GM18508 (cell line): ENCODE results near the gene SRRM2.
A peak's percentile ranks its signal among the peaks of the same experiment; 100 is the strongest.

Source experiments
- ATAC-seq: cut with Tn5 transposase; IDR thresholded peaks from one replicate; pipeline ENCODE4 v1.9.1; 2021; ENCODE audit warnings: moderate number of reproducible peaks; ENCODE audit not compliant: insufficient read depth, unreplicated experiment

SRRM2 gene

DNA sequence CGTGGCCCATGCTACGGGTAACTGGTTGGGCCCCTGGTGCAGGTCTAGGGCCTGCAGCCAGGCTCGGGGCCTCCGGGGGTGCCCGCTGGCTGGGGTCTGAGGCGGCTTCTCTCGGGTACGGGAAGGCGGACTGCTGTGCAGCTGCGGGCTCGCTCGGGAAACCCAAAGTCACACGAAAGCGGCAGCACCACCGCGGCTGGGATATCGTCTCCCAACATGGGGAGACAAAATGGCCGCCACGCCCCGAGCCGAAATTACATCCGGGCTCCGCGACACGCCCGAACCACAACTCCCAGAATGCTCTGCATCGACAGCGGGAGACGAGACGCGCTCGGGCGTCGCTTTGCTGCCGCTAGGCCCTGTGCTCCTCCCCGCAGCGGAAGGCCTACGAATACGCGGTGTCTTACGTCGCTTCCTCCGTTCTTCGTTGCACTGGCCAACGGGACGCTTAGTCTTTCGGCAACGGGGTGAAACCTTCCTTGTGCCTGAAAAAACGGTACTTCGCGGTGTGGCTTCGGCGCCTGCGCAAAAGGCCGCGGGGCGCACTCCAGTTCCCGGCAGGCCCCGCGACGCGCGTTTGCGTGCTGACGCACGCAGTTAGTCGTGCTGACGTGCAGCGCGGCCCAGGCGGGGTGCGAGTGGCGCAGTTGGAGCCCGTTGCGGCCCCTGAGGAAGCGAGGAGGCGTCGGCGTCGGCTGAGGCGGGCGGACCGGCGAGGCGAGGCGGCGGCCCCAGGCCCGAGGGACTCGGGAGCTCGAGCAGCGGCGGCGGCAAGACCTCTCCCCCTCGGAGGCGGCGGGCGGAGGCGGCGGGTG lies at the start of gene SRRM2:
SRRM2 (plus strand) TSS at position 604 of the 815 bp plus-strand sequence. CDS start 3,727 bp downstream, outside the sequence.
- ATAC-seq: peak; percentile 53

DNA sequence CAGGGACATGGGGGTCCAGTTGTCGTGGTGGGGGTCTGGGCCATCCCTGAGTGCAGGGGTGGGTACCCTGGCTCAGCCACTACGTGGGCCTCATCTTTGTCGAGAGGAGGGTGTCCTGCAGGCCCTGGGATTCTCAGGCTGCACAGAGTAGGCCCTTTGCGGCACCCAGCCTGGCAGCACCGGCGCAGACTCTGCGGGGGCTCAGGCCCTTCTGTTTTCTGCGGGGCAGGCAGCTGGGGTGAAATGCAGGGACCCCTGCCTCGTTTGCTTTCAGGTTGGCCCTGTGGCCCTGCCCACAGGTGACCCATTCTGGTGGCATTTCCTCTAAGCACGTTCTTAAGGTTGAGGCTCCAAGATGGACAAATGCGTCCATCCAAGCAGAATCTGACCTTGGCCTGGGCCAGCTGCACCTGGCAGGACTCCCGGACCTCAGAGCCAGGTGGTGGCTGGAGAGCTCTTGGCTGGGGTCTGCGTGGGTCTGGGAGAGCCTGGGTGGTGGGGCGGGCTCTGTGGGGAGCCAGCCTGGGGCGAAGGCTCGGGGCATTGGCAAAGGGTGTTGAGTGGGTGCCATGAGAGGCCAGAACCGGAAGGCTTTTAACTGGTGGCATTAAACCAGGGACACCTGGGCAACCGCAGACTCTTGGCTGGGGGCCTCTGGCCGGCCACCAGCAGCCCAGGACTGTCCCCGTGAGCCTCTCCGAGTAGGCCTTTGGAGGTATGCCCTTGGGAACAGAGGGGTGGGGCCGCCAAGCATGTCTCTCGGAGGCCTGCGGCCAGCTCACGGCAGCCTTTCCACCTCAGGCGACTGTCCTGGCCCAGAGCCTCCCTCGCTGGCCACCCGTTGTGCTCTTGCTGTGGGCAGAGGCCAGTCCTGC lies 49.3 kb upstream of the SRRM2 start:
- no peak for ATAC-seq

DNA sequence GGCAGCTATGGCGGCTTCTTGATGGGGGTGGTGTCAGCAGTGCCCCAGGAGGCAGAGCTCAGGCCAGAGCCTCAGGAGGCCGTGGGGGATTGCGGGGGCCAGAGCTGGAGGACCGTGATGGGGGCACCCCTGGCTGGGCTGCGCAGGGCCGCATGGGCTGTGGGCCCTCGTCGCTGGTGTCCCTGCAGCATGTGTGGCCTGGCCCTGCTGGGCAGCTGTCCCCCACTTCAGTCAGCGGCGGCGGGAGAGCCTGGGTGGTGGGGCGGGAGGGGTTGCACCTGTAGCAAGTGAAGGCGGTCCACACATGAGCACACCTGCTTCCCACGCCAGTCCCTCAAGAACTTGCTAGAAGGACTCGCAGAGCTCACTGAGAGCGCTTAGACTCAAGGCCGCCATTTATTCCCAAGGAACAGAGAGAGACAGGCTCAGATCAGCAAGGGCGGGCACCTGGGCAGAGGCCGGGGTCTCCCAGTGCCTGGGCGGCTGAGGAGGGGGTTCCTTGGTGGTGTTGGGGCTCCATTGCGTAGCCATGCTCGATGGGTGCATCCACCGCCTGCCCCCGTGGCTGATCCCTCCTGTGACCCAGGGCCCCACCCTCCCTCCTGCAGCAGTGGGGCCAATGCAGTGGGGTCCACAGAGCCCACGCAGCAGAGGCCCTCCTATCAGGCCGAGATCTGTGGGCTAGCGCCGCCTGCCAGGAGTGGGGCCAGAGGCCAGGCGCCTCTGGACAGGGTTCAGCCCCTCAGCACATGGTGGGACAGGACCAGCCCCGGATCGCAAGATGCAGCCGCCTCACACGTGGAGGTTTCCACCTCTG lies 48.1 kb upstream of the SRRM2 start:
- ATAC-seq: no peak

DNA sequence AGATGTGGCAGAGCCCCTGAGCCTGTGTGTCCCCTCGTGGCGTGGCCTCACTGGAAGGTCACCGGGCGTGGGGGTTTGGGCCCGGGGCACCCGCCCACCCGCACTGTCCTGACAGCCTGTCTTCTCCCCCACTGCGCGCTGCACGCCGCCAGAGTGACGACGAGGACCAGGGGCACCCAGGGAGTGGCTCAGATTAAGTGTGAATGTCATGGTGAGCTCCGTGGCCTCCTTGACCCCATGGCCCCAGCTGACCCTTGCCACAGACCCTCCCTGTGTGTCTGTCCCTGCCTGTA lies 47.5 kb upstream of the SRRM2 start:
- ATAC-seq: no peak

- ATAC-seq: no peak
Measured at GRCh38 chr16:2705351-2705750, 47.1 kb upstream of the SRRM2 start.

GRCh38 chr16:2706085-2706484 lies 46.4 kb upstream of the SRRM2 start:
- no peak for ATAC-seq

DNA sequence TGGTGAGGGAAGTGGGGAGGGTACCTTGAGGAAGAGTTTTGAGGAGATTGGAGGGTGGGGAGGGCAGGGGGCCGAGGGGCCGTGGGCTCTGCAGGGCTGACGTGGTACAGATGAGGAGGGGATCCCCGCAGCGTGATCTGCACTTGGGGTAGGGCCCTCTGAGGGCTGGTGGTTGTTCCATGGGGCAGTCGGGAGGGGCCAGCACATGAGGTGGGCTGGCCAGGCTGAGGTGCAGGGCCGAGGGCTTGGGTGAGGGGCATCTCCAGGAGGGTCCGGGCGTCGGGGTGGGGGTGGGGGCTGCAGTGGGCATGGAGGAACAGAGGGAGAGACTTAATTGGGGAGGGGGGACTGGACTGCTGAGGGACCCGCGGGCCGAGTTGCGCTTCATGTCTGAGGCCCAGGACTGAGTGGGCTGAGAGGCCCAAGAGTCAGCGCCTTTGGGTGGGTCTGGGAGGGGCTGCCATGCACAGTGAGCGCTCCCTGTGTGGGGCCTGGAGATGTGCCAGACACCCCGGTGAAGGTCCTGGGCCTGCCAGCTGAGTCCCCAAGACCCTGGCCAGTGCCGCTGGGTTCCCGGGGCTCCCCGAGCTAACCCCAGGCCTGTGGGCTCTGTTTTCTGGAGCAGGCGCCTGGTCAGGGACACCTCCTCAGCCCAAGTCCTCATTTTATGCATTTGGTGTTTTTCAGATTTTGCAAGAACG lies 45.7 kb upstream of the SRRM2 start:
- no peak for ATAC-seq

DNA sequence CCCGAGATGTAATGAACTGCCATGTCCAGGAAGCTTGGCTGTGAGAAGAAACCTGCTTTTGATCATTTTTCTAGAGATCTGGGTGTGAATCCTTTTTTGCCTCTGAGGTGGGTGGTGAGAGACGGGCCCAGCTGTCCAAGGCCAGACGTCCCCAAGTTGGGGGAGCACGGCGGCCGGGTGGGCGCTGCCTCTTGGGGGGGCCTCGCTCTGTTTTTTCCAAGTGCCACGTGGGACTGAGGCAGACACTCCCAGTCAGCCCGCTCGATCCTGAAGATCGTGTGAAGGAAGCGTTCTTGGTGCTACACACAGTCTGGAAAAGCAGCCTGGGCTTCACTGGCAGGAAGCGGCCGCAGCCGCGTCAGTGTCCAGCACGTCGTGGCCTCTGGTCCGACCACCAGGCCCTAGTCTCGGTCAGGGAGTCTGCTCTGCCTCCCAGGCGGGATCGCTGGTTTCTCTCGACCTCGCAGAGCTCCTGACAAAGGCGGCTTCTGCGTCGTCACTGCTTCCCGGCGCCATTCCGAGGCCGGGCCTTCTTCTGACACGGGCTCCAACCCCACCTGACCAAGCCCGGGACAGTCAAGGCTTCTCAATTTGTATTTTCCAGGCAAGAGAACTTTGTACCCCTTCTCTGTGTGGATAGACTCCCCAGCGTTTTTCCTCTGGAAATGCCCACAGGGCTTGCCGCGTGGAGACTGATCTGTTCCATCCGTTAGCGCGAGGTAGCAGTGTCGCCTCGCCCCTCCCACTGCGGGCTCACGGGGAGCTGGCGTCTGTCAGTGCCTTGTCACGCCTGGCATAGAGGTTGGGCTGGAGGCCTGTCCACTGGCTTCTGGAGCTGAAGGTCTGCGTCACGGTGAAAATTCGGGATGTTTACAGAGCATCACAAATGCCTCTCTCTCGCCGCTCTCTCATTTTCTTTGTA lies 44.8 kb upstream of the SRRM2 start:
- no peak for ATAC-seq

GRCh38 chr16:2708290-2708639 lies 44.2 kb upstream of the SRRM2 start:
- no peak for ATAC-seq

DNA sequence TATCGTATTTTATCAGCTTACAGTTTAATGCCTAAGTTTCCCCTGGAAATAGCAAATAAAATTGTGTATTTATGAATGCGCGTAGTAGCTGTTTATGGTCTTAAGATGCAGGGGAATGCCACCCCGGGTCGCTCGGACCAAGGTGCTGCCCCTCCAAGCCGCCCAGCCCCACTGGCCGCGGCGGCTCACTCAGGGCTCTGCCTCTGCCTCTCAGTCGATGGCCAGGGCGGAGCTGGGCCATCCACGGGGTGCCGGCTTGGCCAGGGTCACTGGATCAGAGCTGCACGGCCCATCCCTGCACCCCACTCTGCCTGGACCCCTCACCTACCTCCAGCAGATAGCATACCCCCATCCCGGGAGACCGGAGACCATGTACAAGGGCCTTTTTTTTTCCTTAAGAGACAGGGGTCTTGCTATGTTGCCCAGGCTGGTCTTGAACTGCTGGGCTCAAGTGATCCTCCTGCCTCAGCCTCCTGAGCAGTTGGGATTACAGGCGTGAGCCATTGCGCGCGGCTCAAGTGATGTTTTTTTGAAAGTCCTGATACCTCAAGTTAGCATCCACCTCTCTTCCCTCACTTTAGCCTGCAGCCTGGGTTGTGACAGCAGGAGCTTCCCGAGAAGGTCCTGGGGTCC lies 43.4 kb upstream of the SRRM2 start:
- ATAC-seq: no peak

- no peak for ATAC-seq
Measured at GRCh38 chr16:2709588-2709984, 42.9 kb upstream of the SRRM2 start.

GRCh38 chr16:2710021-2710710 lies 42.3 kb upstream of the SRRM2 start:
- ATAC-seq: no peak

DNA sequence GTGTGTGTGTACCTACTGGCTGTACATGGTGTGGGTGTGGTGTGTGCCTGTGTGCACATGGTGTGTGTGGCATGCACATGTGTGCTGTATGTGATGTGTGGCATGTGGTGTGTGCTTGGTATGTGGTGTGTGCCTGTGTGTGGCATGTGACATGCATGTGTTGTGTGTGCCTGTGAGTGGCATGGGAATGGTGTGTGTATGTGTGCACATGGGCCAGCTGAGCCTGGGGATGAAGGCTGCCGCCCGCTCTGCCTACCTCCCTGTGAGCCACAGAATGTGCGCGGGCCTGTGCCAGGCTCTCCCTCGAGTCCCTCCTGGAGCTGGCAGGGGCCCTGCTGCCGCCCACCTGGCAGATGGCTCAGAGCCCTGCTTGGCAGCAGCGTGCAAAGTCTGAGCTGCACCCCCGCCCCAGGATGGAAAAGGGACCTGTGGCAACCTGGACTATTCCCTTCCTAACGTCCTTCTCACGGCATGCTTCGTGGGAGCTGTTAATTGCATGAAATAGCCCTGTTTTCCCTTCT lies 41.7 kb upstream of the SRRM2 start:
- no peak for ATAC-seq

GRCh38 chr16:2711370-2712062 lies 40.9 kb upstream of the SRRM2 start:
- no peak for ATAC-seq

DNA sequence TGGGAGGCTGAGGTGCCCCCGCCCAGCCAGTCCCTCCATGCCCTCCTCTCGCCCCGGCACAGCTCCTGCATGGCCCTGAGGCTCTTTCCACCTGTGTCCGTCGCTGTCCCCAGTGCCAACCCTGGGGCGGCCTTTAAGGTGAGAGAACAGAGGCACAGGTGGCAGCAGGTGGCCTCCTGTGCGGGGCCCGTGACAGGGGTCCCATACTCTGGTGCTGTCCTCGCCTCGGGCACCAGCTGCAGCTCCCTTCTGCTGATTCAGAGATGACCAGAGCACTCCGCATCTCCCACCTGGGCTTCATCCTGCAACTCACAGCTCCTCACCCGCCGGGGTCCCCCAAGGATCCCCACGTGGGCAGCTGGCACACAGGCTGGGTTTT lies 40.4 kb upstream of the SRRM2 start:
- no peak for ATAC-seq

DNA sequence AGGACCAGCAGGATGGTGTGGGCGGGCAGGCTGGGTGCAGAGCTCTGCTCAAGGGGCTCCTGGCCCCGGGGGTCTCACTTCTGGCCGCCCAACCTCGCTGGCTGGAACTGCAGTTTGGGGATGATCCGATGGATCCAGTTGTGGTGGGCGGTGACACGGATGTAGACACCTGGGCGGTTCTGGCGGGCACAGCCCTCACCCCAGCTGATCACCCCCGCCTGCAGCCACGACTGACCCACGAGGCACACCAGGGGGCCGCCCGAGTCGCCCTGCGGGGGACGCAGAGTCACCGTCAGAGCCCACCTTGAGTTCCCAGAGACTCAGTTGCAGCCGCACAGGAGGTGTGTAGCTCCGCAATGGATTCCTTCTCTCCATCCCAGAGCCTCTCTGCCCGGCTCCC lies 39.9 kb upstream of the SRRM2 start:
- ATAC-seq: no peak

GRCh38 chr16:2713523-2713922 lies 38.9 kb upstream of the SRRM2 start:
- ATAC-seq: no peak
